GM12878 (cell line): ENCODE results near the gene KIF11. TPM values are rescaled to one million over a fixed set of nuclear protein-coding genes. Genes with fewer than 3 reads are reported as not detected.

Experiments used
- ATAC-seq: fragments of 200-7000 bp; cut with Tn5 transposase; 3 replicates; pipeline ENCODE4 v1.9.1; 2020; ENCODE audit warnings: mild to moderate bottlenecking, moderate library complexity
- BruUV-seq: library from RNA; stranded (reverse); fragments of 400-500 nt; replicated peaks from 2 replicates; lab custom pipeline; 2021; lab: Mats Ljungman, UMichigan
- CTCF ChIA-PET: fragments of 300-600 bp; sonication (Branson Sonifier 250); formaldehyde crosslinking; extraction: SDS; loops from one replicate; lab custom pipeline; 2021; ENCODE audit warnings: inconsistent platforms; lab: Yijun Ruan, JAX
- POLR2A ChIA-PET: fragments of 350-600 bp; formaldehyde crosslinking; extraction: SDS; loops from one replicate; lab custom pipeline; 2021; ENCODE audit warnings: inconsistent platforms; lab: Charles Lee
- RAD21 ChIA-PET: fragments of 300-600 bp; sonication (Branson Sonifier 250); formaldehyde crosslinking; loops from one replicate; lab custom pipeline; 2023; ENCODE audit warnings: antibody characterized with exemption; ENCODE audit not compliant: unreplicated experiment; lab: Charles Lee
- SMC1A ChIA-PET: fragments of 300-600 bp; sonication (Branson Sonifier 250); formaldehyde crosslinking; loops from one replicate; lab custom pipeline; 2023; ENCODE audit not compliant: unreplicated experiment, uncharacterized antibody; lab: Charles Lee
- DNase-seq: peaks from one replicate; pipeline ENCODE4 v3.0.0-alpha.2; 2011; ENCODE audit warnings: low read depth, low spot score
- FAIRE-seq: peaks from 3 replicates; lab custom pipeline; 2011; peaks lifted over from hg19 to GRCh38; lab: Jason Lieb, UNC
- H2AFZ ChIP-seq: 2 replicates; pipeline ENCODE4 v1.6.0; 2011; ENCODE audit warnings: low read depth, low read length, control low read depth; ENCODE audit not compliant: control insufficient read depth
- H3K27ac ChIP-seq: 2 replicates; pipeline ENCODE4 v1.5.1; 2011; ENCODE audit warnings: control low read depth; ENCODE audit not compliant: control insufficient read depth, insufficient read depth
- H3K27me3 ChIP-seq, 2 experiments: replicated peaks in 1 of 2; 2 replicates each; pipeline versions ENCODE4 v1.6.0 to v1.6.1; 2011; ENCODE audit warnings: low read length in 1 of 2; ENCODE audit not compliant: control insufficient read depth in 2 of 2, insufficient read depth in 2 of 2
- H3K36me3 ChIP-seq, 2 experiments: 2 replicates each; pipeline ENCODE4 v1.5.1; 2011; ENCODE audit warnings: low read length in 1 of 2; ENCODE audit not compliant: control insufficient read depth in 2 of 2, insufficient read depth in 2 of 2
- H3K4me1 ChIP-seq: 2 replicates; pipeline ENCODE4 v1.6.1; 2011; ENCODE audit warnings: mild to moderate bottlenecking, low read length, moderate library complexity, mixed read lengths; ENCODE audit not compliant: control insufficient read depth, insufficient read depth
- H3K4me2 ChIP-seq: 2 replicates; pipeline ENCODE4 v1.6.0; 2011; ENCODE audit warnings: control low read depth; ENCODE audit not compliant: control insufficient read depth, insufficient read depth
- H3K4me3 ChIP-seq: fragments of 200-600 bp; sonication (generic); 2 replicates; pipeline ENCODE4 v1.5.1; 2016
- H3K79me2 ChIP-seq: 2 replicates; pipeline ENCODE4 v1.6.0; 2011; ENCODE audit warnings: low read length; ENCODE audit not compliant: control insufficient read depth, insufficient read depth
- H3K9ac ChIP-seq: 2 replicates; pipeline ENCODE4 v1.8.0; 2011; ENCODE audit warnings: low read length, control low read depth, mixed read lengths; ENCODE audit not compliant: control insufficient read depth, insufficient read depth
- H3K9me3 ChIP-seq: replicated peaks from 3 replicates; pipeline ENCODE4 v1.5.1; 2011; ENCODE audit warnings: mild to moderate bottlenecking, low read length; ENCODE audit not compliant: control insufficient read depth, insufficient read depth
- H4K20me1 ChIP-seq: 2 replicates; pipeline ENCODE4 v1.6.0; 2011; ENCODE audit not compliant: control insufficient read depth, insufficient read depth
- CEBPB ChIP-seq, 2 experiments: fragments of 150-350 bp in 1 of 2; IDR thresholded peaks; 2 replicates each; pipeline ENCODE4 v1.6.1; 2012 to 2014; ENCODE audit warnings: low read depth in 2 of 2, low read length in 2 of 2, borderline replicate concordance in 1 of 2, inconsistent platforms in 1 of 2
- CHD2 ChIP-seq: IDR thresholded peaks from 2 replicates; pipeline ENCODE4 v1.6.1; 2011; ENCODE audit warnings: low read depth, low read length, improper control_type of control experiment, borderline replicate concordance
- EGR1 ChIP-seq, 2 experiments: IDR thresholded peaks; 1 replicate in 1 of 2; 2 replicates in 1 of 2; pipeline ENCODE4 v1.6.1; 2011 to 2012; ENCODE audit warnings: low read depth in 2 of 2, low read length in 2 of 2, borderline replicate concordance in 1 of 2, mild to moderate bottlenecking in 1 of 2, moderate library complexity in 1 of 2
- ETV6 ChIP-seq, 2 experiments: fragments of 450-650 bp in 1 of 2; IDR thresholded peaks in 1 of 2; conservative IDR thresholded peaks in 1 of 2; 2 replicates each; pipeline ENCODE4 v1.6.1; 2014; ENCODE audit warnings: antibody characterized with exemption in 1 of 2, borderline replicate concordance in 1 of 2, low read depth in 1 of 2, mild to moderate bottlenecking in 1 of 2, moderate library complexity in 1 of 2
- EZH2 ChIP-seq: IDR thresholded peaks from 2 replicates; pipeline ENCODE4 v1.6.1; 2012; ENCODE audit warnings: low read depth, mild to moderate bottlenecking, control low read depth, inconsistent platforms, low read length, borderline replicate concordance; ENCODE audit not compliant: control insufficient read depth
- GATAD2B ChIP-seq: fragments of 450-650 bp; conservative IDR thresholded peaks from 2 replicates; pipeline ENCODE4 v1.6.1; 2017; ENCODE audit warnings: low read depth, mild to moderate bottlenecking, moderate library complexity
- HCFC1 ChIP-seq: fragments of 150-350 bp; IDR thresholded peaks from 2 replicates; pipeline ENCODE4 v1.6.1; 2014; ENCODE audit warnings: low read length
- HDGF ChIP-seq: fragments of 450-650 bp; IDR thresholded peaks from 2 replicates; pipeline ENCODE4 v1.6.1; 2016; ENCODE audit warnings: antibody characterized with exemption
- KAT2A ChIP-seq: conservative IDR thresholded peaks from 2 replicates; pipeline ENCODE4 v1.6.1; 2011; ENCODE audit warnings: low read depth, low read length; ENCODE audit not compliant: control insufficient read depth
- MTA2 ChIP-seq: fragments of 450-650 bp; IDR thresholded peaks from 2 replicates; pipeline ENCODE4 v1.6.1; 2016; ENCODE audit warnings: low read depth, mild to moderate bottlenecking, moderate library complexity
- POLR2AphosphoS2 ChIP-seq: IDR thresholded peaks from 2 replicates; pipeline ENCODE4 v1.6.1; 2011; ENCODE audit warnings: low read depth, mild to moderate bottlenecking, low read length, improper control_type of control experiment, moderate library complexity
- RUNX3 ChIP-seq: IDR thresholded peaks from 2 replicates; pipeline ENCODE4 v1.6.1; 2012; ENCODE audit warnings: low read length, inconsistent platforms
- SUZ12 ChIP-seq: fragments of 200-600 bp; sonication (generic); IDR thresholded peaks from one replicate; pipeline ENCODE4 v1.6.1; 2018; ENCODE audit warnings: antibody characterized with exemption, mild to moderate bottlenecking; ENCODE audit not compliant: unreplicated experiment
- WRNIP1 ChIP-seq: IDR thresholded peaks from 2 replicates; pipeline ENCODE4 v1.6.1; 2011; ENCODE audit warnings: low read depth, low read length, improper control_type of control experiment, borderline replicate concordance
- ZBED1 ChIP-seq: IDR thresholded peaks from 2 replicates; pipeline ENCODE4 v1.6.1; 2016; ENCODE audit warnings: borderline replicate concordance
- WGBS: methylation state at CpG from one replicate; pipeline ENCODE4 v1.1.6; 2016; ENCODE audit warnings: low lambda C conversion rate; ENCODE audit not compliant: insufficient replicate concordance, insufficient coverage; ENCODE audit errors: missing lambda C conversion rate; 5-methylcytosine and 5-hydroxymethylcytosine counted together
- in situ Hi-C: fragments of 300-500 bp; cut with MboI; formaldehyde crosslinking; loops from 9 replicates; pipeline ENCODE4 v1.14.3; 2018; ENCODE audit warnings: mixed read lengths
- intact Hi-C: fragments of 100-400 bp; cut with micrococcal nuclease; formaldehyde crosslinking; loops from one replicate; pipeline ENCODE4 v1.14.2; 2022; ENCODE audit not compliant: unreplicated experiment
- polyA plus RNA-seq, 11 experiments: library from polyadenylated mRNA; depleted of rRNA in 4 of 11; unstranded in 6 of 11; stranded (reverse) in 5 of 11; fragments of >200 nt; fragmentation: Nextera tagmentation in 4 of 11; fragmentation: Illumina TruSeq in 1 of 11; extraction: Ambion mirVana in 4 of 11; extraction: Trizol in 1 of 11; gene quantifications; 1 replicate in 1 of 11; 2 replicates in 10 of 11; pipeline versions ENCODE4 v1.2.1 to v1.2.3, GENCODE V29; 2011 to 2016; ENCODE audit warnings: inconsistent platforms in 2 of 11, missing spikeins in 2 of 11, low read depth in 1 of 11
- total RNA-seq, 4 experiments: library from RNA; depleted of rRNA in 3 of 4; stranded (reverse); fragments of >200 nt in 3 of 4; fragmentation: Illumina TruSeq in 1 of 4; extraction: Trizol in 1 of 4; gene quantifications; 2 replicates each; pipeline versions ENCODE4 v1.2.1 to v1.2.3, GENCODE V29; 2013 to 2021
- TF ChIP-seq, protein P1 (sequence below): fragments of 450-650 bp; formaldehyde crosslinking; IDR thresholded peaks from 2 replicates; pipeline ENCODE4 v1.4.0; 2022; ENCODE audit warnings: mild to moderate bottlenecking, moderate library complexity
- TF ChIP-seq, protein P2 (sequence below): fragments of 450-650 bp; IDR thresholded peaks from 2 replicates; pipeline ENCODE4 v1.6.1; 2017; ENCODE audit warnings: mild to moderate bottlenecking

The KIF11 gene
- total and polyA plus RNA-seq, 10 of the 15 experiments (the other 5 are each of a cell fraction or from before 2014, with no cell fraction given): 14.1 to 79.8 (median 41.9) TPM

DNA sequence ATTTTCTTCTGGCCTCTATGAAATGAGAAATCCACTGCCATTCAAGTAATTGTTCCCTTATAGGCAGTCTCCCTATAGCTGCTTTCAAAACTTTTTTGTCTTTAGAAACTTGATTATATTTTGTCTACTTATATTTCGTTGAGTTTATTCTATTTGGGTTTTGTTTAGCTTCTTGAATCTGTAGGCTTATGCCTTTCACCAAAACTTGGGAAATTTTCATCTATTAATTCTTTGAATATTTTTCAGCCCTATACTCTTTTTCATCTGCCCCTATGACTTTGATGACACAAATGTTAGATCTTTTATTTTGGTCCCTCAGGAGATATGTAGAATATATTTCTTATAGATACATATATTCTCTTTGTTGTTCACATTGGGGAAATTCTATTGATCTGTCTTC lies 48.6 kb downstream of the KIF11 start (continued):
- TF ChIP-seq, protein P1, sequence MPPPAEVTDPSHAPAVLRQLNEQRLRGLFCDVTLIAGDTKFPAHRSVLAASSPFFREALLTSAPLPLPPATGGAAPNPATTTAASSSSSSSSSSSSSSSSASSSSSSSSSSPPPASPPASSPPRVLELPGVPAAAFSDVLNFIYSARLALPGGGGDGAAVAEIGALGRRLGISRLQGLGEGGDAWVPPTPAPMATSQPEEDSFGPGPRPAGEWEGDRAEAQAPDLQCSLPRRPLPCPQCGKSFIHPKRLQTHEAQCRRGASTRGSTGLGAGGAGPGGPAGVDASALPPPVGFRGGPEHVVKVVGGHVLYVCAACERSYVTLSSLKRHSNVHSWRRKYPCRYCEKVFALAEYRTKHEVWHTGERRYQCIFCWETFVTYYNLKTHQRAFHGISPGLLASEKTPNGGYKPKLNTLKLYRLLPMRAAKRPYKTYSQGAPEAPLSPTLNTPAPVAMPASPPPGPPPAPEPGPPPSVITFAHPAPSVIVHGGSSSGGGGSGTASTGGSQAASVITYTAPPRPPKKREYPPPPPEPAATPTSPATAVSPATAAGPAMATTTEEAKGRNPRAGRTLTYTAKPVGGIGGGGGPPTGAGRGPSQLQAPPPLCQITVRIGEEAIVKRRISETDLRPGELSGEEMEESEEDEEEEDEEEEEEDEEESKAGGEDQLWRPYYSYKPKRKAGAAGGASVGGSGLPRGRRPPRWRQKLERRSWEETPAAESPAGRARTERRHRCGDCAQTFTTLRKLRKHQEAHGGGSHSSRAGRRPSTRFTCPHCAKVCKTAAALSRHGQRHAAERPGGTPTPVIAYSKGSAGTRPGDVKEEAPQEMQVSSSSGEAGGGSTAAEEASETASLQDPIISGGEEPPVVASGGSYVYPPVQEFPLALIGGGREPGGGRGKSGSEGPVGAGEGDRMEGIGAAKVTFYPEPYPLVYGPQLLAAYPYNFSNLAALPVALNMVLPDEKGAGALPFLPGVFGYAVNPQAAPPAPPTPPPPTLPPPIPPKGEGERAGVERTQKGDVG (CRISPR knock-in tag): no peak
- TF ChIP-seq, protein P2, sequence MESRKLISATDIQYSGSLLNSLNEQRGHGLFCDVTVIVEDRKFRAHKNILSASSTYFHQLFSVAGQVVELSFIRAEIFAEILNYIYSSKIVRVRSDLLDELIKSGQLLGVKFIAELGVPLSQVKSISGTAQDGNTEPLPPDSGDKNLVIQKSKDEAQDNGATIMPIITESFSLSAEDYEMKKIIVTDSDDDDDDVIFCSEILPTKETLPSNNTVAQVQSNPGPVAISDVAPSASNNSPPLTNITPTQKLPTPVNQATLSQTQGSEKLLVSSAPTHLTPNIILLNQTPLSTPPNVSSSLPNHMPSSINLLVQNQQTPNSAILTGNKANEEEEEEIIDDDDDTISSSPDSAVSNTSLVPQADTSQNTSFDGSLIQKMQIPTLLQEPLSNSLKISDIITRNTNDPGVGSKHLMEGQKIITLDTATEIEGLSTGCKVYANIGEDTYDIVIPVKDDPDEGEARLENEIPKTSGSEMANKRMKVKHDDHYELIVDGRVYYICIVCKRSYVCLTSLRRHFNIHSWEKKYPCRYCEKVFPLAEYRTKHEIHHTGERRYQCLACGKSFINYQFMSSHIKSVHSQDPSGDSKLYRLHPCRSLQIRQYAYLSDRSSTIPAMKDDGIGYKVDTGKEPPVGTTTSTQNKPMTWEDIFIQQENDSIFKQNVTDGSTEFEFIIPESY: no peak

DNA sequence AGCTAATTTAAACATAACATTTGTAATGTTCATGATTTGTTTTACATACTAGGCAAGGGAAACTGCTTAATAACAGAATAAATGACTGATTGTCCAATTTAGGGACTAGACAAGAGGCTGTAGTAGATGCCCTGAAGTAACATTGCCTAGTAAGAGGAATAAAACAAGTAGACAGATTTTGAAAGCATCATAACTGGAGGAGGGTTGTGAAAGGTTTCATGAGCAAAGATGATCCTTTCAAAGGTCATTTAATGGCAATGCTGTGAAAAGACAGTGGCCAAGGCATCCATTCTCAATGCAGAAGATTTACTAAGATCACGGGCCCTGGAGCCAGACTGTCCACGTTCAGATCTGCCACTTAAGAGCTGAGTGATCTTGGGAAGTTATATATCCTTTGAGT lies 52.0 kb downstream of the KIF11 start:
- no peaks in the 10 kb centered on the region for H4K20me1 ChIP-seq
- FAIRE-seq (no peak), ATAC-seq (no peak), DNase-seq (no peak)
- H3K4me3 ChIP-seq: no peak overlapping the region
- H3K4me2 ChIP-seq: no peak overlapping the region
- CTCF ChIA-PET: interaction anchor here (1.0 to 2.9 kb wide), 3 partner anchors 13 to 54 kb away, joined by 3 to 13 read pairs (median 4); no protein-coding TSS in a partner anchor
- POLR2A ChIA-PET: interaction anchor here (0.5 kb wide), 1 partner anchor 96 kb away, joined by 4 read pairs; no protein-coding TSS in a partner anchor
- in situ Hi-C loops (no loop called here), intact Hi-C loops (loop anchor here (5.0 to 10.0 kb wide), 2 partner anchors 130 to 237 kb away; no protein-coding TSS in a partner anchor)
- no peak overlapping the region for H3K9ac ChIP-seq
- no peaks in the 10 kb centered on the region for H3K27me3 ChIP-seq
- H3K9me3 ChIP-seq: no peaks in the 10 kb centered on the region
- H3K27ac ChIP-seq: no peak overlapping the region
- H2AFZ ChIP-seq: no peak overlapping the region
- no peaks in the 10 kb centered on the region for H3K79me2 ChIP-seq
- 96% methylated on average over 2 of the region's 2 CpGs for WGBS
- H3K4me1 ChIP-seq: no peaks in the 10 kb centered on the region
- RAD21 ChIA-PET: interaction anchor here (1.0 kb wide), 1 partner anchor 198 kb away, joined by 3 read pairs; no protein-coding TSS in a partner anchor
- peaks cover 0 to 20% of the 10 kb centered on the region in 2 experiments for H3K36me3 ChIP-seq
- no TSS peak for BruUV-seq
- SMC1A ChIA-PET: interaction anchor here (0.7 to 1.2 kb wide), 4 partner anchors 12 to 128 kb away, joined by 3 read pairs; no protein-coding TSS in a partner anchor
- TF ChIP-seq CEBPB (IDR thresholded peaks at IDR 0.05; ENCODE audit: borderline replicate concordance in 1 of 2, low read depth in 2 of 2, low read length in 2 of 2) (no peak), EGR1 (IDR thresholded peaks at IDR 0.05; ENCODE audit: borderline replicate concordance in 1 of 2, low read depth in 2 of 2, low read length in 2 of 2) (no peak), WRNIP1 (no peak), MTA2 (no peak), ZBED1 (no peak), EZH2 (no peak), RUNX3 (no peak), CHD2 (no peak), HDGF (no peak), SUZ12 (no peak), GATAD2B (no peak), POLR2AphosphoS2 (no peak), ETV6 (conservative IDR thresholded peaks at IDR 0.05 in 1 of 2, IDR thresholded peaks at IDR 0.05 in 1 of 2; ENCODE audit: borderline replicate concordance in 1 of 2, low read depth in 1 of 2) (no peak), HCFC1 (no peak), KAT2A (no peak)
